Neural progenitor cell (in vitro differentiated cells): ENCODE data around the gene EPX. TPM values are rescaled to one million over a fixed set of nuclear protein-coding genes. Genes with fewer than 3 reads are reported as not detected.

Source experiments
- DNase-seq: peaks from one replicate; pipeline ENCODE4 v3.0.0-alpha.2; 2016; ENCODE audit warnings: low spot score
- H2AFZ ChIP-seq: fragments of 200-600 bp; sonication (generic); replicated peaks from 2 replicates; pipeline ENCODE4 v1.6.1; 2016; ENCODE audit warnings: antibody characterized with exemption
- H3F3A ChIP-seq: fragments of 200-600 bp; sonication (generic); 2 replicates; pipeline ENCODE4 v1.6.1; 2016; ENCODE audit warnings: antibody characterized with exemption, low read depth
- H3K27ac ChIP-seq: fragments of 200-600 bp; sonication (generic); 2 replicates; pipeline ENCODE4 v1.5.1; 2016; ENCODE audit warnings: mild to moderate bottlenecking
- H3K27me3 ChIP-seq: fragments of 200-600 bp; sonication (generic); 2 replicates; pipeline ENCODE4 v1.6.1; 2016; ENCODE audit warnings: mild to moderate bottlenecking, moderate library complexity
- H3K36me3 ChIP-seq: fragments of 200-600 bp; sonication (generic); 2 replicates; pipeline ENCODE4 v1.5.1; 2016
- H3K4me1 ChIP-seq: fragments of 200-600 bp; sonication (generic); 2 replicates; pipeline ENCODE4 v1.6.1; 2016; ENCODE audit warnings: mixed run types
- H3K4me2 ChIP-seq: fragments of 200-600 bp; sonication (generic); 2 replicates; pipeline ENCODE4 v1.6.1; 2016
- H3K4me3 ChIP-seq: fragments of 200-600 bp; sonication (generic); 2 replicates; pipeline ENCODE4 v1.5.1; 2016
- H3K79me2 ChIP-seq: fragments of 200-600 bp; sonication (generic); 2 replicates; pipeline ENCODE4 v1.6.1; 2016; ENCODE audit warnings: low read depth
- H3K9ac ChIP-seq: fragments of 200-600 bp; sonication (generic); 2 replicates; pipeline ENCODE4 v1.6.1; 2016
- H3K9me3 ChIP-seq: fragments of 200-600 bp; sonication (generic); 2 replicates; pipeline ENCODE4 v1.5.1; 2016; ENCODE audit warnings: low read depth
- H4K20me1 ChIP-seq: fragments of 200-600 bp; sonication (generic); 2 replicates; pipeline ENCODE4 v1.6.1; 2016; ENCODE audit warnings: low read depth
- H3K27ac Mint-ChIP-seq: 3 replicates; pipeline ENCODE4 v1.8.0; 2021; ENCODE audit warnings: mixed read lengths
- H3K27me3 Mint-ChIP-seq: 2 replicates; pipeline ENCODE4 v1.8.0; 2022; ENCODE audit warnings: low read depth, mild to moderate bottlenecking, inconsistent platforms, moderate library complexity, mixed read lengths; ENCODE audit not compliant: insufficient read depth
- H3K36me3 Mint-ChIP-seq: 3 replicates; pipeline ENCODE4 v1.8.0; 2021; ENCODE audit warnings: mixed read lengths
- H3K4me1 Mint-ChIP-seq: 3 replicates; pipeline ENCODE4 v1.8.0; 2021; ENCODE audit warnings: mixed read lengths
- H3K4me3 Mint-ChIP-seq: 3 replicates; pipeline ENCODE4 v1.8.0; 2021; ENCODE audit warnings: mild to moderate bottlenecking, moderate library complexity, mixed read lengths
- H3K9me3 Mint-ChIP-seq: 3 replicates; pipeline ENCODE4 v1.8.0; 2020; ENCODE audit warnings: mixed read lengths
- CTCF ChIP-seq: fragments of 200-600 bp; sonication (generic); IDR thresholded peaks from 2 replicates; pipeline ENCODE4 v1.5.1; 2017; ENCODE audit warnings: antibody characterized with exemption, mild to moderate bottlenecking
- EZH2 ChIP-seq: fragments of 200-600 bp; sonication (generic); IDR thresholded peaks from 2 replicates; pipeline ENCODE4 v1.6.1; 2017; ENCODE audit warnings: antibody characterized with exemption, mild to moderate bottlenecking, moderate library complexity
- EZH2phosphoT487 ChIP-seq: fragments of 200-600 bp; sonication (generic); IDR thresholded peaks from 2 replicates; pipeline ENCODE4 v1.6.1; 2017; ENCODE audit warnings: antibody characterized with exemption
- total RNA-seq: library from RNA; depleted of rRNA; stranded (reverse); fragments of >200 nt; gene quantifications from 2 replicates; pipeline ENCODE4 v1.2.3, GENCODE V29; 2015; ENCODE audit warnings: low replicate concordance

The EPX gene
- total RNA-seq, 1 donor from 2014 or later: not detected

GRCh38 chr17:58172369-58173071, 20.0 kb upstream of the EPX start:
- Mint-ChIP-seq H3K4me1 (no peaks in the 10 kb centered on the region), H3K36me3 (no peaks in the 10 kb centered on the region), H3K4me3 (no peak overlapping the region), H3K27me3 (peaks cover 10% of the 10 kb centered on the region), H3K9me3 (no peaks in the 10 kb centered on the region), H3K27ac (no peak overlapping the region)
- Histone ChIP-seq H3K9ac (no peak overlapping the region), H4K20me1 (peaks cover 12% of the 10 kb centered on the region), H3K4me3 (no peak overlapping the region), H3K4me1 (no peaks in the 10 kb centered on the region), H3K79me2 (no peaks in the 10 kb centered on the region), H3F3A (no peaks in the 10 kb centered on the region), H3K9me3 (no peaks in the 10 kb centered on the region), H2AFZ (no peak overlapping the region), H3K36me3 (no peaks in the 10 kb centered on the region), H3K27me3 (peaks cover 60% of the 10 kb centered on the region), H3K27ac (no peak overlapping the region), H3K4me2 (no peak overlapping the region)
- DNase-seq: peak; percentile 64
- TF ChIP-seq CTCF: peak; percentile 60
- TF ChIP-seq EZH2: no peak

- Histone ChIP-seq H3K4me3 (no peak overlapping the region), H3K27me3 (peaks cover 36% of the 10 kb centered on the region), H4K20me1 (peaks cover 12% of the 10 kb centered on the region), H3K9ac (no peak overlapping the region), H3K4me1 (no peaks in the 10 kb centered on the region), H3K36me3 (no peaks in the 10 kb centered on the region), H3K4me2 (no peak overlapping the region), H3K9me3 (no peaks in the 10 kb centered on the region), H3K79me2 (no peaks in the 10 kb centered on the region), H3F3A (no peaks in the 10 kb centered on the region), H3K27ac (no peak overlapping the region), H2AFZ (no peak overlapping the region)
- Mint-ChIP-seq H3K27ac (no peak overlapping the region), H3K4me1 (no peaks in the 10 kb centered on the region), H3K27me3 (peaks cover 9% of the 10 kb centered on the region), H3K9me3 (no peaks in the 10 kb centered on the region), H3K4me3 (no peak overlapping the region), H3K36me3 (no peaks in the 10 kb centered on the region)
- DNase-seq: no peak
- TF ChIP-seq EZH2 (no peak), EZH2phosphoT487 (no peak)
These were observed 17.7 kb upstream of the EPX start for GRCh38 chr17:58174871-58175270.

GRCh38 chr17:58176200-58176599, 16.3 kb upstream of the EPX start:
- Histone ChIP-seq H3K4me3 (no peak overlapping the region), H3K4me1 (no peaks in the 10 kb centered on the region), H3K79me2 (no peaks in the 10 kb centered on the region), H3K9me3 (no peaks in the 10 kb centered on the region), H3K9ac (no peak overlapping the region), H3K27ac (no peak overlapping the region), H3K36me3 (no peaks in the 10 kb centered on the region), H3K27me3 (peaks cover 24% of the 10 kb centered on the region), H4K20me1 (peaks cover 12% of the 10 kb centered on the region), H2AFZ (no peak overlapping the region), H3F3A (no peaks in the 10 kb centered on the region), H3K4me2 (no peak overlapping the region)
- TF ChIP-seq EZH2phosphoT487 (no peak), EZH2 (no peak), CTCF (no peak)
- peak; percentile 34 for DNase-seq
- Mint-ChIP-seq H3K9me3 (no peaks in the 10 kb centered on the region), H3K4me3 (no peak overlapping the region), H3K27ac (no peak overlapping the region), H3K4me1 (no peaks in the 10 kb centered on the region), H3K27me3 (peaks cover 11% of the 10 kb centered on the region), H3K36me3 (no peaks in the 10 kb centered on the region)

GRCh38 chr17:58181796-58182195, 10.7 kb upstream of the EPX start:
- Mint-ChIP-seq H3K27me3 (peaks cover 4% of the 10 kb centered on the region), H3K4me3 (no peak overlapping the region), H3K9me3 (no peaks in the 10 kb centered on the region), H3K4me1 (peaks cover 7% of the 10 kb centered on the region), H3K36me3 (no peaks in the 10 kb centered on the region), H3K27ac (no peak overlapping the region)
- no peak for TF ChIP-seq EZH2
- TF ChIP-seq CTCF: no peak
- TF ChIP-seq EZH2phosphoT487: no peak
- Histone ChIP-seq H3K27me3 (no peaks in the 10 kb centered on the region), H3K4me2 (no peak overlapping the region), H3K36me3 (no peaks in the 10 kb centered on the region), H3K79me2 (no peaks in the 10 kb centered on the region), H3K27ac (no peak overlapping the region), H3F3A (no peaks in the 10 kb centered on the region), H4K20me1 (peaks cover 3% of the 10 kb centered on the region), H3K9me3 (no peaks in the 10 kb centered on the region), H3K9ac (no peak overlapping the region), H3K4me3 (no peak overlapping the region), H3K4me1 (no peaks in the 10 kb centered on the region), H2AFZ (no peak overlapping the region)
- DNase-seq: no peak
